Measurements from ENCODE around the gene CLIP2.
"Not testable (repeated sequence)": the region's sequence is repeated elsewhere in the genome, so short reads cannot be mapped to it uniquely, and the experiment has no call there.

CLIP2 gene

DNA sequence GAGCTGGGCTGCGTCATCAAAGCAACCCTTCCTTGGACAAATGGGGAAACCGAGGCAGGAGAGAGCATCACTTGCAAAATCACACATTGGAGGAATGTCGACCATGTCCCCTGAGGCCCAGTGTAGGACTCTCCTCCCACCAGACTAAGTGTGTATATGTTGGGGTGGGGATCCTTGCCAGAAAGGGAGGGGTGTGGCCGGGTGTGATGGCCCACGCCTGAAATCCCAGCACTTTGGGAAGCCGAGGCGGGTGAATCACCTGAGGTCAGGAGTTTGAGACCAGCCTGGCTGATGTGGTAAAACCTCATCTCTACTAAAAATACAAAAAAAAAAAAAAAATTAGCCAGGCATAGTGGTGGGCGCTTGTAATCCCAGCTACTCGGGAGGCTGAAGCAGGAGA, 141.2 kb downstream of the CLIP2 start:
- H4K8ac ChIP-seq (ENCODE audit: low read depth, low read length); H3K79me1 ChIP-seq (ENCODE audit: low read depth, low read length); H3K9ac ChIP-seq (ENCODE audit: low read depth, low read length, poor library complexity); H3K4me3 ChIP-seq (ENCODE audit: low read length in 2 of 2); H2BK12ac ChIP-seq (ENCODE audit: low read length); H3K4ac ChIP-seq (ENCODE audit: low read length); H3K4me2 ChIP-seq (ENCODE audit: insufficient read depth, low read length, poor library complexity, severe bottlenecking); H3K14ac ChIP-seq (ENCODE audit: low read length); H3K9me3 ChIP-seq (replicated peaks in 1 of 2; ENCODE audit: control insufficient read depth in 2 of 2, insufficient read depth in 1 of 2, low read depth in 1 of 2, low read length in 2 of 2); H4K91ac ChIP-seq (ENCODE audit: low read depth, low read length, poor library complexity); H3K36me3 ChIP-seq (replicated peaks in 1 of 2; ENCODE audit: control insufficient read depth in 2 of 2, insufficient read depth in 2 of 2, low read length in 2 of 2); DNase-seq (ENCODE audit: low spot score); H3K27ac ChIP-seq (replicated peaks; ENCODE audit: low read length); H3K18ac ChIP-seq (ENCODE audit: low read length); H2BK15ac ChIP-seq (ENCODE audit: low read length); H3K27me3 ChIP-seq (ENCODE audit: control insufficient read depth in 3 of 3, insufficient read depth in 3 of 3, low read depth in 1 of 3, low read length in 3 of 3); H2BK5ac ChIP-seq (ENCODE audit: low read length): not testable (repeated sequence)
- Histone ChIP-seq H2AK5ac (ENCODE audit: low read depth, low read length) (peak overlapping the region; percentile 83), H3K23ac (ENCODE audit: low read depth, low read length, poor library complexity) (peak overlapping the region; percentile 25), H3K4me1 (ENCODE audit: control insufficient read depth in 2 of 2, insufficient read depth in 1 of 2, low read depth in 1 of 2, low read length in 2 of 2) (peaks cover 3 to 18% of the 10 kb centered on the region in 2 donors), H2AFZ (ENCODE audit: low read length) (peak overlapping the region; percentile 93), H2BK120ac (ENCODE audit: low read depth, low read length) (peak overlapping the region; percentile 16)
- WGBS, 2 donors (ENCODE audit: extremely low coverage in 2 of 2, insufficient read length in 2 of 2, insufficient replicate concordance in 1 of 2): no CpG with 5 or more reads among the region's 9 CpGs

DNA sequence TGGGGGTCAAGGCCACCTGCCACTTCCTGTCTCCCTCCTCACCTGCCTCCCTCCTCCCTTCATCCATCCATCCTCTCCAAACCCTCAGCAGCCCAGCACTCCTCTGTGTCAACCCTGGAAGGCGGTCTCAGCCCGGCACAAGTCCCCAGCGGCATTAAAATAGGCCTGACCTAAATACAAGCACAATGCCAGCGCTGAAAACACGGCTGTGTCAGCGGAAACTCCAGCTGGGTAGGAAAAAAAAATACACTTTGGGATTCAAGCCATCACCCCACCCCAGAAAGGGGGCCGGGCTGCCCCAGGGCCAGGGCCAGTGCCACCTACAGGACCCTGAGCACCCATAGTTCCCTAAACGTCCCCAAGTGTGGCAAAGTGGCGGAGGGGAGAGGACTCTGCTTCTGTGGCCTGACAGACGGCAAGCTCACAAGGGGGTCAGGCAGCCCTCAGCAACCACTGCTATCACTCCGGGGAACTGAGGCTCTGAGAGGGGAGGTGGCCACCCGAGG, 141.8 kb downstream of the CLIP2 start:
- Histone ChIP-seq H3K14ac (ENCODE audit: low read length) (peak overlapping the region; percentile 2), H3K18ac (ENCODE audit: low read length) (peak overlapping the region; percentile 76), H3K9ac (ENCODE audit: low read depth, low read length, poor library complexity) (peak overlapping the region; percentile 55), H3K4me3 (ENCODE audit: low read length in 2 of 2) (no peak overlapping the region), H3K23ac (ENCODE audit: low read depth, low read length, poor library complexity) (peak overlapping the region; percentile 52), H3K79me1 (ENCODE audit: low read depth, low read length) (no peaks in the 10 kb centered on the region), H3K27me3 (ENCODE audit: control insufficient read depth in 3 of 3, insufficient read depth in 3 of 3, low read depth in 1 of 3, low read length in 3 of 3) (peaks cover 0 to 3% (median 0%) of the 10 kb centered on the region in 3 experiments), H3K4me2 (ENCODE audit: insufficient read depth, low read length, poor library complexity, severe bottlenecking) (no peak overlapping the region), H3K36me3 (replicated peaks in 1 of 2; ENCODE audit: control insufficient read depth in 2 of 2, insufficient read depth in 2 of 2, low read length in 2 of 2) (no peaks in the 10 kb centered on the region), H2BK5ac (ENCODE audit: low read length) (no peak overlapping the region), H2AFZ (ENCODE audit: low read length) (peak overlapping the region; percentile 93), H2BK15ac (ENCODE audit: low read length) (no peak overlapping the region), H3K9me3 (replicated peaks in 1 of 2; ENCODE audit: control insufficient read depth in 2 of 2, insufficient read depth in 1 of 2, low read depth in 1 of 2, low read length in 2 of 2) (peaks cover 0 to 1% of the 10 kb centered on the region in 2 donors), H2BK120ac (ENCODE audit: low read depth, low read length) (no peak overlapping the region), H2AK5ac (ENCODE audit: low read depth, low read length) (peak overlapping the region; percentile 61), H3K4ac (ENCODE audit: low read length) (no peak overlapping the region), H2BK12ac (ENCODE audit: low read length) (no peak overlapping the region), H3K27ac (replicated peaks; ENCODE audit: low read length) (no peak overlapping the region), H4K8ac (ENCODE audit: low read depth, low read length) (peak overlapping the region; percentile 29), H4K91ac (ENCODE audit: low read depth, low read length, poor library complexity) (no peak overlapping the region), H3K4me1 (ENCODE audit: control insufficient read depth in 2 of 2, insufficient read depth in 1 of 2, low read depth in 1 of 2, low read length in 2 of 2) (peaks cover 3 to 18% of the 10 kb centered on the region in 2 donors)
- DNase-seq (ENCODE audit: low spot score): no peak
- WGBS, 2 donors (ENCODE audit: extremely low coverage in 2 of 2, insufficient read length in 2 of 2, insufficient replicate concordance in 1 of 2): no CpG with 5 or more reads among the region's 12 CpGs

- not testable (repeated sequence) for H3K4me1 ChIP-seq (ENCODE audit: control insufficient read depth in 2 of 2, insufficient read depth in 1 of 2, low read depth in 1 of 2, low read length in 2 of 2); H4K91ac ChIP-seq (ENCODE audit: low read depth, low read length, poor library complexity); H2BK120ac ChIP-seq (ENCODE audit: low read depth, low read length); DNase-seq (ENCODE audit: low spot score); H2BK15ac ChIP-seq (ENCODE audit: low read length); H2AFZ ChIP-seq (ENCODE audit: low read length); H3K27ac ChIP-seq (replicated peaks; ENCODE audit: low read length); H4K8ac ChIP-seq (ENCODE audit: low read depth, low read length); H3K27me3 ChIP-seq (ENCODE audit: control insufficient read depth in 3 of 3, insufficient read depth in 3 of 3, low read depth in 1 of 3, low read length in 3 of 3); H2BK5ac ChIP-seq (ENCODE audit: low read length); H3K18ac ChIP-seq (ENCODE audit: low read length); H2BK12ac ChIP-seq (ENCODE audit: low read length); H3K4ac ChIP-seq (ENCODE audit: low read length); H3K36me3 ChIP-seq (replicated peaks in 1 of 2; ENCODE audit: control insufficient read depth in 2 of 2, insufficient read depth in 2 of 2, low read length in 2 of 2); H2AK5ac ChIP-seq (ENCODE audit: low read depth, low read length); H3K9ac ChIP-seq (ENCODE audit: low read depth, low read length, poor library complexity); H3K4me2 ChIP-seq (ENCODE audit: insufficient read depth, low read length, poor library complexity, severe bottlenecking); H3K4me3 ChIP-seq (ENCODE audit: low read length in 2 of 2); H3K9me3 ChIP-seq (replicated peaks in 1 of 2; ENCODE audit: control insufficient read depth in 2 of 2, insufficient read depth in 1 of 2, low read depth in 1 of 2, low read length in 2 of 2); H3K14ac ChIP-seq (ENCODE audit: low read length); H3K79me1 ChIP-seq (ENCODE audit: low read depth, low read length); H3K23ac ChIP-seq (ENCODE audit: low read depth, low read length, poor library complexity)
- no CpG with 5 or more reads among the region's 1 CpG for WGBS, 2 donors (ENCODE audit: extremely low coverage in 2 of 2, insufficient read length in 2 of 2, insufficient replicate concordance in 1 of 2)
These were observed 148.0 kb downstream of the CLIP2 start for GRCh38 chr7:74437291-74437571.

DNA sequence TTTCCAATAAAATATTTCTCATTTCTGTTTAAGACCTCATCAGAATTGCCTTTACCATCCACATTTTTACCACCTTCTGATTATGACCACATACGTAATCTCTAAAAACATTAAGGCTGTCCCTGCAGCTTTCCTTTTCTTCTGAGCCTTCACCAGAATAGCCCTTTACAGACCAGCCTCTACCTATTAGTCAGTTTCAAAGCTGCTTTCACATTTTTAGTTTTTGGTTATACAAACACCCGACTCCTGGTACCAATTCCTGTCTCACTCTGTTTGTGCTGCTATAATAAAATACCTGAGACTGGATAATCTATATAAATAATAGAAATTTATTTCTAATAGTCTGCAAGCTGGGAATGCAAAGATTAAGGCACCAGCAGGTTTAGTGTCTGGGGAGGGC, 149.1 kb downstream of the CLIP2 start:
- no peak overlapping the region for H3K27ac ChIP-seq (replicated peaks; ENCODE audit: low read length)
- no peak overlapping the region for H4K8ac ChIP-seq (ENCODE audit: low read depth, low read length)
- H2BK5ac ChIP-seq (ENCODE audit: low read length): no peak overlapping the region
- H3K79me1 ChIP-seq (ENCODE audit: low read depth, low read length): no peaks in the 10 kb centered on the region
- no peak overlapping the region for H2BK12ac ChIP-seq (ENCODE audit: low read length)
- H3K18ac ChIP-seq (ENCODE audit: low read length): no peak overlapping the region
- H2BK120ac ChIP-seq (ENCODE audit: low read depth, low read length): no peak overlapping the region
- H3K36me3 ChIP-seq (replicated peaks in 1 of 2; ENCODE audit: control insufficient read depth in 2 of 2, insufficient read depth in 2 of 2, low read length in 2 of 2): no peaks in the 10 kb centered on the region
- H3K23ac ChIP-seq (ENCODE audit: low read depth, low read length, poor library complexity): no peak overlapping the region
- H3K9ac ChIP-seq (ENCODE audit: low read depth, low read length, poor library complexity): no peak overlapping the region
- no CpG with 5 or more reads among the region's 2 CpGs for WGBS, 2 donors (ENCODE audit: extremely low coverage in 2 of 2, insufficient read length in 2 of 2, insufficient replicate concordance in 1 of 2)
- H3K4me3 ChIP-seq (ENCODE audit: low read length in 2 of 2): no peak overlapping the region
- peaks cover 3 to 5% of the 10 kb centered on the region in 2 donors for H3K9me3 ChIP-seq (replicated peaks in 1 of 2; ENCODE audit: control insufficient read depth in 2 of 2, insufficient read depth in 1 of 2, low read depth in 1 of 2, low read length in 2 of 2)
- H2BK15ac ChIP-seq (ENCODE audit: low read length): no peak overlapping the region
- H3K4ac ChIP-seq (ENCODE audit: low read length): no peak overlapping the region
- H3K27me3 ChIP-seq (ENCODE audit: control insufficient read depth in 3 of 3, insufficient read depth in 3 of 3, low read depth in 1 of 3, low read length in 3 of 3): no peaks in the 10 kb centered on the region
- no peak for DNase-seq (ENCODE audit: low spot score)
- H3K14ac ChIP-seq (ENCODE audit: low read length): no peak overlapping the region
- no peak overlapping the region for H4K91ac ChIP-seq (ENCODE audit: low read depth, low read length, poor library complexity)
- peaks cover 0 to 6% of the 10 kb centered on the region in 2 donors for H3K4me1 ChIP-seq (ENCODE audit: control insufficient read depth in 2 of 2, insufficient read depth in 1 of 2, low read depth in 1 of 2, low read length in 2 of 2)
- no peak overlapping the region for H2AFZ ChIP-seq (ENCODE audit: low read length)
- no peak overlapping the region for H2AK5ac ChIP-seq (ENCODE audit: low read depth, low read length)
- H3K4me2 ChIP-seq (ENCODE audit: insufficient read depth, low read length, poor library complexity, severe bottlenecking): no peak overlapping the region

All from neuronal stem cell (in vitro differentiated cells).